HG03521 (cell line): ENCODE measurements around the gene CRACR2A.

Experiments used
- ATAC-seq: cut with Tn5 transposase; IDR thresholded peaks from one replicate; pipeline ENCODE4 v1.9.1; 2021; ENCODE audit warnings: mild to moderate bottlenecking, moderate library complexity; ENCODE audit not compliant: unreplicated experiment

Gene CRACR2A

GRCh38 chr12:3752096-3752709 is 706 bp downstream of the CRACR2A start:
- peak; percentile 60 for ATAC-seq

DNA sequence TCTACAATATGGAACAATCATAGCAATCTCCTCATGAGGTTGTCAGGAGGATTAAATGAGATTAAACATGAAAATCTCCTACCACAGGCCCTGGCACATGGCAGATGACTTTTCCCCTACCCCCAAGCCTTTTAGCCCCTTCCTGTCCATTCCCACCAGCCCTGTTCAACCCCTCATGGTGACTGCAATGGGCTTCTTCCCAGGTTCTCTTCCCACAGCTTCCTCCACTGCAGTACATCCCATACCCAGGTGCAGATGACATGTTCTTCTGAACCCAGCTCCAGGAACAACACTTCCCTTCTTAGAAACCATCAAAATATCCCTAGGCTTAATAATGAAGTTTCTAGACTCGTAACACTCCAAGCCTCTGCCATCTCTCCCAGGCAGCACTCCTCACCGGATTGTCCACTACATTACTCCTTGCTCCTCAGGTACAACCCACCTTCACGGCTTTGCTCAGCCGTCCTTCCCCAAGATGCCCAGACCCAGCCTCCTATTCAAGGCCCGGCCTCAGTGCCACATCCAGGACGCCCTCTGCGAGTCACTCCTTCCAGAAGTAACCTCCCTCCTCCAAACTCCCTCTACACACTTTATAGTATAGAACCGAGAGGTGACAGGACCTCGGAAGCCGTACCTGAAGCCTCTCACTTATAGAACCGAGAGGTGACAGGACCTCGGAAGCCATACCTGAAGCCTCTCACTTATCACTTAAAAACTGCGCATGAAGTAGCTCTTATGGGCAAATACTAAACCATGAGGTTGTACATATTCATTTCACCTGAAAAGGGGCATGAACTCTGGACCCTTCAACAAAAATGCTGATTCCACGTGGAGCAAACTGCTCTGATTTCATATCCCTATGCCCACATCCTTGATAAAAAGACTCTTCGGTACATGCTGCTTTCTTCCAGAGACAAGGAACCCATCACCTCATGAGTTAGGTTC is 1.5 kb downstream of the CRACR2A start:
- ATAC-seq: no peak

GRCh38 chr12:3750616-3751015 is 2.3 kb downstream of the CRACR2A start:
- no peak for ATAC-seq

DNA sequence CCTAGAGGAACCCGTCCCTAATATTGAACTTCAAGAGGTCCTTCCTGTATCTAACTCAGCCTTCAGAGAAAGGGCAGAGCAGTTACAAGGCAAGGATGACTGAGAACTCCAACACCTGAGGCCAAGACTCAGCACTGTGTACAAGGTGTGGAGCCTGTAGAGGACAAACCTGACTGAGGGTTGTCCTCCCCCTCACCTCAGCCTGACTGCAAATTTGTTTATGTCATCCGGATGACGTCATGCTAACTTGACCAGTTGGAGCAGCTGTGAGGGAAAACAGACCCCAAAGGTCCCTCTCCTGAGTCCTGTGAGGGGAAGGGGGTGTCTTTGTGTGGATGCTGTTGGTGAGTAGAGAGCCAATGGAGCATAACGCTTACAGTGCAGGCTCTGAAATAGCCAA is 4.3 kb downstream of the CRACR2A start:
- no peak for ATAC-seq

- no peak for ATAC-seq
These were observed 4.8 kb downstream of the CRACR2A start for GRCh38 chr12:3747976-3748619.

GRCh38 chr12:3747543-3747942 is 5.4 kb downstream of the CRACR2A start:
- ATAC-seq: no peak

DNA sequence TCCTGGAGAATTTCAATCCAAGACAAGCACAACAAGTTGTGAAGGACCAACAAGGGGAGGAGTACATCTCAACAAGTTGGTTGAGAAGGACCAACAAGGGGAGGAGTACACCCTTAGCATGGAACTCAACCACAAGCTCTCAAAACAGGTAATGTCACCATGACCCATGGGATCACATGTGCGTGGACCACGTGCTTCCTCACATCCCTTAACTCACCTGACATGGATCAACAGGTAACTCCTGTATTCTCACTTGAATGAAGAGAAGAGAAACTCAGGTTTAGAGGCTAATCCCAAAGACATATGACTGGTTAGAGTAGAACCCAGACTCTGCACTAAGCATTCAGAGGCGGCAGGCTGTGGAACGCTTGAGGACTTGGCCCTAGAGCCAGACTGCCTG is 6.2 kb downstream of the CRACR2A start:
- ATAC-seq: no peak

DNA sequence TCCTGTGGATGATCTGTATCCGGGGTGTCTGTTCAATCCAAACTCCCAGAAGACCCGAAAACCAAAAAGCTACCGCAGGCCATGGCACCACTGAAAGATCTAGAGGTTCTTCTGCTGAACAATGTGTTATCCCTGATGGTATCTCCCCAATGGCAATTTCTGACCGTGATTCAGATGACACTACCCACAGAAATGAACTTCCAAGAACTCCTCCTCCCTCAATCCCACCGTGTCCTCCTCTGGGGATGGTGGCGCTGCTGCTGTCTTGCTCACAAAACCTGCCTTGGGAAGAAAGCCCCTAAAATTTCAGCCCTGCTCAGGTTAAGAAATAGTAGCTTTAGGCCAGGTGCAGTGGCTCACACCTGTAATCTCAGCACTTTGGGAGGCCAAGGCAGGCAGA is 7.8 kb downstream of the CRACR2A start:
- ATAC-seq: no peak

DNA sequence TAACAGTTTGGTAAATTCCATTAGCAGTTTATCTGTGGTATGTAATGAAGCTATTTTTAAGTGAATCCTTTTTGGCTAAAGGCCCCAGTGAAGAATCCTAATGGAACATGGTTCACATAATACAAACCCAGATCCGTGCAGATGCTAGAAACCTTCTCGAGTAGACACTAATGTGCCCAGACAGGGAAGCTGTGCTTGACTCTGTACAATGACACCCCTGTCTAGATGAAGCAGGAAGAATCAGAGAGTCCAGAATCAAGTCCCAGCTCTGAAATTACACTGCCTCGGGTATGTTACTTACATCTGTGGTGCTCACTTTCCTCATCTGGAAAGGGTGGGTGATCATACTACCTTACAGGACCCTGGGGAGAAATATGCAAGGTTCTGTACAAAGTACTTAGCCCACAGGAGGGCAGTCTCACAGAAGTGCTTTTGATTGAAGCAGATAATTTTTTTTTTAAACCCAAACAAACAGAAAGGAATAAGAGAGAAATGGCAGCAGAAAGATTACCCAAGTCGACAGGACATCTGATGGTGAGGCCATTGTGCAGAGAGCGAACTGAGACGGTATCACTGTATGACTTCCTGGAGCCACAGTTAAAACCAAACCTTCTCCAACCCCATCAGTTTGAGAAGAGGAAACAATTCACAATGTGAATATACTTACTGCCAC is 8.5 kb downstream of the CRACR2A start:
- ATAC-seq: no peak

DNA sequence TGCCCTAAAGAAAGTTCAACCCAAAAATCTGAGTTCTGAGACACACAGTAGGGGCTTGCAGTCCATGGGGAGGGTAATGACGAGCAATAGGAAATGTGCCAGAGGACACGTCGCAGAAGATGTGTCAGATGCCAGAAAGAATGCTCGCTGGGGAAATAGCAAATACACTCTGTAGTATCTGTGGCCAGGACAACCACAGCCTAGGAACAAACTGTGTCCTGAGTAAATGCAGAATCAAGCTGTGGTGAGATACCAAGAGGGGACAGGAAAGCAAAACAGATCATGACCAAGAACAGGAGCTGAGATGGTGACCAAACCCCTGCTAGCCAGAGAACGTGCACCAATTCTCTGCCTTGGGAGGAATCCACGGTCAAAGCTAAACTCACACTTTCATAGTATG is 9.1 kb downstream of the CRACR2A start:
- ATAC-seq: no peak

DNA sequence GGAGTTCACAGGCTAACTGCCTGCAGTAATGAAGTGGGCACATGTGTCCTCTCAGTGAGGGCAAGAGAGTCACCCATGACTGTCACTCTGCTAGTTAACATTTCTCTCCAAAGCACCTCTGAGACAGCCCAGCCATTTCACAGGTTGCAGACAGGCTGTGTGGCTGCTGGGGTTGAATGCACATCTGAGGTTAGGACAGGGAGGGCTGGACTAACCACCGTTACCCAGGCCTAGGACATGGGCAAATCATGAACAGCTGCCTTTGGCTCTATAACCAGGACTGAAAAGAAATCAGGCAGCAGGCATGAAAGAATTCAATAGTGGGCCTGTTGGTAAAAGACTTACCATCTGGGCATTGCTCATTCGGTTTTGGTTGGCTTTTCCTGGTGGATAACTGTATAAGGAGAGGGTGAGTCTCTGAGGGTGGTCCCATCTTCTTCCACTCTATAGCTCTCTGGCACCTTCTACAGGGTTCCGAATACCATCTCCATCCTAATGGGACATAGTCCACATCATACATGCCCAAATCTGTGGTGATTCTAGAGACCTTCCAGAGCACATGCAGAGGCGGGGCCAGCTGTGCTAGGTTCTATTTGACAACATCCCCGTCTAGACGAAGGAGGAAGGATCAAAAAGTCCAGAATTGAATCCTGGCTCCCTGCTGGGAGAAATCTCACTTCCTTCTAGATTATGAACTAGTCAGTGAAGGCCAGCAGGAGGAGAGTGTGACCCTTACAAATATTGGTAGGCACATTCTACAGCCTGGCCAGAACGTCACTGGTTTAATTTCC is 10.8 kb downstream of the CRACR2A start:
- no peak for ATAC-seq

DNA sequence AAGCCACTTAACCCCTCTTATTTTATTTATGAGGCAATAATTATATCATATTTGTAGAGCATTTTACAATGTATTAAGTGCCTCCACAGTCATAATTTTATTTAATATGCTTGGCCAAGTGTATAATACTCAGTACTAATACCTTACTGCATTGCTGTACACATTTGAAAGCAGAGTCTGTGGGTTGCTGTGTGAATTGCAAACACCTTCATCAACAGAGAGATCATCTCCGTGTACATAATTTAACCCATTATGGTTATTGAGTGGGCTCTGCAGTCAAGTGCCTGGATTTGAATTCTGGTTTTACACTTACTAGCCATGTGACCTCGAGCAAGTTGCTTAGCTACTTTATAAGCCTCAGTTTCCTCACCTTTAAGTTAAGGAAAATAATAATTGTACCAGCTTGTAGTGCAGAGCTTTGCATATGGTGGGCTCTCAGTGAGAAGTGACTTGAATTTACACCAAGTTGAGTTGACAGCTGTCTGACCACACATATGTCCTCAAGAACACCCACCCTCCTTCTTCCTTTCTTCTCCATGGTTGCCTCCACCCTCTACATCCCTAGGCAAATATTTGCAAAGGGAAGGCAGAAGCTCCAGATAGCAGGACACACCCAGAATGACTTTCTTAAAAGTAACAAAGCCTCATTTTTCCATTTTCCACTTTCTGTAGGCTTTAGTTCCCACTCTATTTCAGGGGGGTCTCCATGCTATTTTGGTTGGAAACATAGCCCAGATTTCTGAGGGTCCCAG is 12.3 kb downstream of the CRACR2A start:
- ATAC-seq: no peak

DNA sequence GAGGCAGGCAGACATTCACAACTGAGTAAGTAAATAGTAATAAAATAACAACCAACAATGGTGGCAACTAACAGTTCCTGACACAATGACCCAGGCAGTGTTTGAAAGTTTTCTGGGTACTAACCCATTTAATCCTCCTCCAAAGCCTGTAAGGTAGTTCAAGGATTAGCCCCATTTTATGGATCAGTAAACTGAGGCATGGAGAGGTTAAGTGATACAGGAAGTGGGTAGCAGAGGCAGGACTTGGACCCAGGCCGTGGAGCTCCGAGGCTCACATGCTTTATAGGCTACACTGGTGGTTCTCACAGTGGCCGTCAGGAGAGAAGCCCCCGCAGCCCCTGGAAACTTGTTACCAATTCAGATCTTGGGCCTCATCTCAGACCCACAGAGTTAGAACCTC is 17.5 kb downstream of the CRACR2A start:
- ATAC-seq: no peak

GRCh38 chr12:3732901-3733300 is 20.0 kb downstream of the CRACR2A start:
- ATAC-seq: no peak

- ATAC-seq: no peak
These were observed 22.8 kb downstream of the CRACR2A start for GRCh38 chr12:3730111-3730510.

- peak; percentile 34 for ATAC-seq
These were observed 24.2 kb downstream of the CRACR2A start for GRCh38 chr12:3728686-3729085.

DNA sequence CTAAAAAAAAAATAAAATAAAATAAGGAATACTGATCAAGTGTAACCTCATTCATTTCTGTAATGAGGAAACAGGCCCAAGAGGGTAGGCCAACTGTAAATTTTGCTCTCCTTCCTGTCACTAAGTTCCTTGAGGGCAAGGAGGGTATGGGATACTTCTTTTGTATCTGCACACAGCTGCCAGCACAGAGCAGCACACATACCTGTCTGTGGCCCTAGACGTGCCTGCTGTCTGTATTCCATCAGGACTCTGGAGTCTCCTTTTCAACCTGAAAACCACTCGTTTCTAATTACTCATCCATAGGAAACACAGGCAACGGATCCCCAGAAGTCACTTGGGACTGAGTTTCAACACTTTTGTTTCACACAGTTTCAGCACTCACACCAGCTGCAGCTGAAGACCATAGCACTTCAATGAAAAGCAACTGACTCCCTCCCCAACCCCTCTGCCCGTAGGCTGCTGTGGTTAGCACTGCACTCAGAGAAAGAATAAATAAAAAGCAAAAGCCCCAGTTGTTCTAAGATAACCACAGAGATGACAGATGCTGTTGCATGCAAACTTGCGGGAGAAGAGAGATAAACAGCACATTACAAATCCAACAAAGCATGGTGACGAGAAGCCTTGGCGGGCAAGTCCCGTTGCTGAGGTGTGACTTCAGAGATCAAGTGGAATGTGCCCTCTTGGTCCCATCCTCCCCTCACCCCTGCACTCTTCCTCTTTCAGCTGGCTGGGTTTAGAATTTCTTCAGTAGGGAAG is 24.9 kb downstream of the CRACR2A start:
- peak; percentile 80 for ATAC-seq

GRCh38 chr12:3727354-3727753 is 25.6 kb downstream of the CRACR2A start:
- ATAC-seq: no peak

GRCh38 chr12:3726456-3726855 is 26.5 kb downstream of the CRACR2A start:
- no peak for ATAC-seq
